Islet precursor cell (in vitro differentiated cells): Measurements from ENCODE around the gene ADAP1.

ENCODE experiments used
- DNase-seq: peaks from one replicate; pipeline ENCODE4 v3.0.0-alpha.2; 2018

The ADAP1 gene

GRCh38 chr7:937856-938484 lies 16.5 kb downstream of the ADAP1 start:
- DNase-seq: no peak

GRCh38 chr7:936386-937054 lies 18.0 kb downstream of the ADAP1 start:
- no peak for DNase-seq

GRCh38 chr7:935874-936385 lies 18.6 kb downstream of the ADAP1 start:
- no peak for DNase-seq

DNA sequence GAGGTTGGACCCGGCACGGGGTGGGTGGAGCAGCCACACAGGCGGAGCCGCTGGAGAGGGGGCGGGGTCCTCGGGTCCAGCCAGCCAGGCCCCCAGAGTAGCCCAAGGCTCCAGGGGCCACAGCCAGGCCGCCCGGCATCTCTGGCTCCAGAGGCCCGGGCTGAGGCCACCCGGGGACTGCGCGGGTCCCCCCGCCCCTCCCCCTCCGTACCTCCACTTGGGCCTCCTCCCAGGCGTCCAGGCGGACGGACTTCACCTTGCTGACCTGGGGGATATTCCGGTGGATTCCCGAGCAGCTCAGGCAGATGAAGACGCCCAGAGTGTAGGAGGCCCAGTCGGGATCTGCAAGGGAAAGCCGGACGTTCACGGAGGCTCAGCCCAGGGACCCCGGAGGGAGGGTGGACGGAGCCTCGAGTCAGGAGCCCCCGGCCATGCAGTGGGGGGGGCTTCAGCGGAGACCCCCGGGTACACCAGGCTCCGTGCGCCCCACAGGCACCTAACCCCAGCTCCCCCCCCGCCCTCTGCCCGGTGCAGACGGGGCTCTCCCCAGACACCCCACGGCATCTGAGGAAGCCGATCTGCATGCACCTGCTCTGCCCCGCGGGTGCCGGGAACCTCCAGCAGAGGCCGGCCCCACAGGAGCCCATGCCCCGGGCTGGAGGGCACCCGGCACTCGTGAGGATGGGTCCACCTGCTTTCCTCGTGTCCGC lies 19.2 kb downstream of the ADAP1 start:
- no peak for DNase-seq

- DNase-seq: no peak
Measured at GRCh38 chr7:934469-935163, 19.9 kb downstream of the ADAP1 start.

- no peak for DNase-seq
Measured at GRCh38 chr7:932651-932975, 21.9 kb downstream of the ADAP1 start.

DNA sequence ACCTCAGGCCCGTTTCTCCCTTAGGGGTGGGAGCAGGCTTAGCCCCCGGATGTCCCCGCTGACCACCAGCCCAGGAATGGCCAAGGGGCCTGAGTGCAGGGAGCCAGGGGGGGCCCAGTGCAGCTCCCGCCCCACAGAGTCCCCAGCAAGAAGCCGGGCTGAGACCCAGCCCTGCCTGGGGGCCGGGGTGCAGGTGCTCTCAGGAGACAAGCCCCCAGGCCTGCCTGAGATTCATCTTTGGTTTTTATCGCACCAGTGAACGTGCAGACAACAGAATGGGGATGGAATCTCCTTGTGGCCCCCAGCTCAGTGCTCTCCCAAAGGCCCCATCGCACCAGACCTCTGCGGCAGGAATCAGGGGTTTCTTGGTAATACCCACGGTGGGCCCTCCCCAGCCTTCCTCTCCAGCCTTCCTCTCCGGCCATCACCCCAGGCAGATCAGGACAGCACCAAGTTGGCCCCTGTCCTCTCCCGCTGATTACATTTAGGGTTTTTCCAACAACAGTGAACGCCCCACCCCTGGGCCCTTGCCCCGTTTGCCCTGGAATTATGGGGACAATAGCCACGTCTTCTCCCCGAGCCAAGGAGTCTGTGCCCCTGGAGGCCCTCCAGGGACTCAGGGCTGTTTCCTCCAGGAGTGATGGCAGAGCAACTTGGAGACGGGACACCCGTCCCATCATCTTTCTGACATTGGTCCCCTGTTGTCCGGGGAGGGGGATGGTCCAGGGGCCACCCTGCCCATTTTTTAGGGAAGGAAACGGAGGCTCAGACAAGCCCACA lies 22.4 kb downstream of the ADAP1 start:
- no peak for DNase-seq

DNA sequence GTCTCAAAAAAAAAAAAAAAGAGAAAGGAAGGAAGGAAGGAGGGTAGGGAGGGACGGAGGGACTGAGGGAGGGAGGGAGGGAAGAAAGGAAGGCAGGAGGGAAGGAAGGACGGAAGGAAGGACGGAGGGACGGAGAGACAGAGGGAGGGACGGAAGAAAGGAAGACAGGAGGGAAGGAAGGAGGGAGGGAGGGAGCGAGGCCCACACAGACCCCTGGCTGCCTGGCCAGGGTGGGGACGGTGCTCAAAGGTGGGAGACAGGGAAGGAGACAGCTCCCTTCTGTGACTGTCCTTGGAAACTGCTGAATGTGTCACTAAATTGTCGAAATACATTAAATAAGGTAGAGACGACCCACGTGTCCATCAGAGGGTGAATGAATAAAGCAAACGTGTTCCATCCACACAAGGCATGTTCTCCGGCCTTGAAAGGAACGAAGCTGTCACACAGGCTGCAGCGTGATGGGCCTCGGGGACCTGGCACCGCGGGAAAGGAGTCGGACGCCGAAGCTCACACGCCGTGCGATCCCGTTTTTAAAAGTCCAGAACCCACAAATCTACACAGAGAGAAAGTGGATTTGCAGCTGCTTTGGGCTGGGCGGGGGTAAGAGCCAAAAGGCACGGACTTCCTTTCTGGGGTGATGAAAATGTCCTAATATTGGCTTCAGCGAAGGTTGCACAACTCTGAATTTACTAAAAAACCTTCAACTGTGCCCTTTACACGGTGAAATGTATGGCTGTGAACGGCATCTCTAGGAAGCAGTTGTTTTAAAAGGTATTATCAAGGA lies 23.3 kb downstream of the ADAP1 start:
- no peak for DNase-seq

DNA sequence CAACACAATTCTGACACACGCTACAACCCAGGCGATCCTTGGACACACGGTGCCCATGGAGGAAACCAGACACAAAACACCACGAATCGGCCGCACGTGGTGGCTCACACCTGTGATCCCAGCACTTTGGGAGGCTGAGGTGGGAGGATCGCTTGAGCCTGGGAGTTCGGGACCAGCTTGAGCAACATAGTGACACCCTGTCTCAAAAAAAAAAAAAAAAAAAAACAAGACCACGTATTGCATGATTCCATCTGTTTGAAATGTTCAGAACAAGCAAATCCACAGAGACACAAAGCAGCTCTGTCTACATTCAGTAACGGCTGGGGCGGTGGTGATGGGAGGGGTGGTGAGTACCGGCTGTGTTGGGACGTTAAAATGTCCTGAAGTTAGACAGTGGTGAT lies 25.2 kb downstream of the ADAP1 start:
- no peak for DNase-seq

- DNase-seq: peak; percentile 85
Measured at GRCh38 chr7:927031-927671, 27.3 kb downstream of the ADAP1 start.

DNA sequence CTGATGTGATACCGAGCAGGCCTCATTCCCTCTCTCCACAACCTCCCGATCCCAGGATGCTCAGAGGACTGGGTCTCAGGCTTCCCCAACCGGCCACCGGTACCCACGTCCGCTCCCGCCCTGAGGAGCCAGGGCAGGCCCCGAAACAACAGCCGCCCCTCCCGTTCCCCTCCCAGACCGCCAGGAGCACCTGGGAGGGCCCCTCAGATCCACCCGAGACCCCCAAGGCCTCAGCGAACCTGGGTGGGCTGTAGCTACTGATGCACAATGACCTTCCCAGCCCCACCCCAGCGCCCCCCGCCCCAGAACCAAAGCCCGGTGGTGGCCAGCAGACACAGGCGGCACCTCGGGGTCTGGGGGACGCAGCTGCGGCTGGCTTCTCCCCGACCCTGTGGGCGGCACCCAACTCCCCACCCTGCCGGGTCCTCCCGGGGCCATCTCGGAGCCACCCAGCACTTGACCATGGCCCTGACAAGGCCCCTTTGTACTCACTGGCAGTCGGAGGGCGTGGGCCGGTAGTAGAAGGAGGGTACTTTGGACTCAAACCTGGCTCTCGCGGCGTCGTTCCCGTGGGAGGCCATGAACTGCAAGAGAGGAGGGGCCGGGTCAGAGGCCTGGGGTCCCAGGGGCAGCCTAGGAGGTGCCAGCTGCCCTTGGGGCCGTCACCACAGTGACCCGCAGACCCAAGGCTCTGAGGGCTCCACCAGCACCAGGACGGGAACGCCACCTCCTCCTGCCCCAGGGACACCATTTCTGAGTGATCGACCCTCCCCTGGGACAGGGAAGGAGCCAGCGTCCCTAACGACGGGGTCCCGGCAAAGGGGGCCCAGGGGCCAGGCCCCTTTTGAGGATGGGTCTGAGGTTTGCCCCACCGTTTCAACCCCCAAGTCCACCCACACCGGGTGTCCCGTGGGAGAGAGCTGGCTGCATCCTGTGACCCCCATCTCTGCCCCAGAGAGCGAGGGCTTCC lies 28.1 kb downstream of the ADAP1 start:
- peak; percentile 44 for DNase-seq

GRCh38 chr7:925601-926000 lies 28.9 kb downstream of the ADAP1 start:
- DNase-seq: no peak

GRCh38 chr7:924541-925231 lies 29.8 kb downstream of the ADAP1 start:
- DNase-seq: no peak

DNA sequence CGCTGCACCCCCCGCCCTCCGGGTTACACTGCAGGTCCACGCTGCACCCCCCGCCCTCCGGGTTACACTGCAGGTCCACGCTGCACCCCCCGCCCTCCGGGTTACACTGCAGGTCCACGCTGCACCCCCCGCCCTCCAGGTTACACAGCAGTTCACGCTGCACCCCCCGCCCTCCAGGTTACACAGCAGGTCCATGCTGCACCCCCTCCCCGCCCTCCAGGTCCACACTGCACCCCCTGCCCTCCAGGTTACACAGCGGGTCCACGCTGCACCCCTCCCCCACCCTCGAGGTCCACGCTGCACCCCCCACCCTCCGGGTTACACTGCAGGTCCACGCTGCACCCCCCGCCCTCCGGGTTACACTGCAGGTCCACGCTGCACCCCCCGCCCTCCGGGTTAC lies 30.4 kb downstream of the ADAP1 start:
- peak; percentile 26 for DNase-seq

DNA sequence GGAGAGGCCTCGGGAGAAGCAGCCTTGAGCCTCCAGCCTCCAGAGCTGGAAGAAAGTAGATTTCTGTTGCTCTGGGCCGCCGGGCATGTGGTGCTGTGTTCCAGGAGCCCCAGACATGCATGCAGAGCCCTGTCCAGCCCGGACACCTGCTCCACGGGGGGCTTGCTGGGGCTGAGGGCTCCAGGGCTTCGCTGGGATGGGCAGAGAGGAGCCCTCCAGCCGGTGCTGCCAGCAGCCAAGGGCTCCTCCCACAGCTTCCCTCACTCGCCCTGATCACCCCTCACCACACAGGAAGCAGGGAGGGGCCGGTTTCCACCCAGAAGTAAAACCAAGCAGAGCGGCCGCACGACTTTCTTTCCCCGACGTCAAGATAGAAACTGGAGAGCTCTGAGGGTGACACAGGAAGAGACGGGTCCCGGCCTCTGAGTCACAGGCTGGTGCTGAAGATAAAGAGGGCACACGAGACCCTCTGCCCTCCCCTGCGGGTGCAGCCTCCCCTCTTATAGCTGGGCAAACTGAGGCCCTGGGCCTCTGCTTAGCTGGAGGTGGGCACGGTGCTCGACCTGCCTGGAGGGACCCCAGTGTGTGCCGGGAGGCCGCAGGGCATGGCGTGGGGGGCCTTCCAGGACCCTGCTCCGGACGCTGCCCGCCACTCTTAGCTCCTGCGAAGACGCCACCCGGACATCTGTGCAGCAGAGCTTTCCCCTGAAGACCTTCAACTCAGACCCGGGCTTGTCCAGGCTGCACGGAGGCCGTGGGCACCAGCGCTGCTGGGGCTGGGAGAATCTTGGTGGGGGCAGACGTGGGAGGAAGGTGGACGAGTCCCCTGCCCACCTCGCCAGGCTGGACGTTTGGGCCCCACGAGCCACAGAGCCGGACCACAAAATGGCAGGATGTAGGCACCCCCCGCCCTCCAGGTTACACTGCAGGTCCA lies 31.1 kb downstream of the ADAP1 start:
- DNase-seq: peak; percentile 83

DNA sequence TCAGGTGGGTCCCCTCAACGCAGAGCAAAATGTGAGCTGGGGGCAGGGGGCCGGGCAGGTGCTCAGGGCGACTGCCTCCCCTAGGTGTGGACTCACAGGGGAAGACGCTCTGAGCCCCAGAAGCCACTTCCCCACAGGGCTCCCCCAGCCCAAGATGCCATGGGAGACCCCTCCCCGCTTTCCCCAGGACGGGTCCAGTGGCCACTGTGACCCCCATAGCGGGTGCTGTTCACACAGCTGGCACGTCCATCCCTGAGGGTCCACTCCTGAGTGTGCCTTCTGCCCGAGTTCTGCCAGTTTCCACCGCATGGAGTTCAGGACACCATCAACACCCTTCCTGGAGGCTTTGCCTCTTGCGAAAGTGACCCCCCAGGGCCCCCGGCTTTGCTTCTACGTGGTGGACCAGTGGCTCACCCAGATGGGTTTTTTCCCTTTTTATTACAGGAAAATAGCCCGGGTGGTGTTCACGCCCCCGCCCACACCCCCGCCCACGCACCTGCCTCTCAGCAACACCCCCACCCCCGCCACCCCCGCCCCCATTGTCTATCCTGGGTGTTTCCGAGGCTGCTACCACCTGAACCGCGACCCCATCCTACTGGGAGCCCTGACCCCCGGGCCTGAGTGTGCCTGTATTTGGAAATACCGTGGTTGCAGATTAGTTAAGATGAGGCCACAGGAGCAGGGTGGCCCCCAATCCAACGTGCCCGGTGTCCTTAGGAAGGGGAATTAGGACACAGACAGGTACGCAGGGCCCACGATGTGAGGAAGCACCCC lies 32.0 kb downstream of the ADAP1 start:
- peak; percentile 44 for DNase-seq

DNA sequence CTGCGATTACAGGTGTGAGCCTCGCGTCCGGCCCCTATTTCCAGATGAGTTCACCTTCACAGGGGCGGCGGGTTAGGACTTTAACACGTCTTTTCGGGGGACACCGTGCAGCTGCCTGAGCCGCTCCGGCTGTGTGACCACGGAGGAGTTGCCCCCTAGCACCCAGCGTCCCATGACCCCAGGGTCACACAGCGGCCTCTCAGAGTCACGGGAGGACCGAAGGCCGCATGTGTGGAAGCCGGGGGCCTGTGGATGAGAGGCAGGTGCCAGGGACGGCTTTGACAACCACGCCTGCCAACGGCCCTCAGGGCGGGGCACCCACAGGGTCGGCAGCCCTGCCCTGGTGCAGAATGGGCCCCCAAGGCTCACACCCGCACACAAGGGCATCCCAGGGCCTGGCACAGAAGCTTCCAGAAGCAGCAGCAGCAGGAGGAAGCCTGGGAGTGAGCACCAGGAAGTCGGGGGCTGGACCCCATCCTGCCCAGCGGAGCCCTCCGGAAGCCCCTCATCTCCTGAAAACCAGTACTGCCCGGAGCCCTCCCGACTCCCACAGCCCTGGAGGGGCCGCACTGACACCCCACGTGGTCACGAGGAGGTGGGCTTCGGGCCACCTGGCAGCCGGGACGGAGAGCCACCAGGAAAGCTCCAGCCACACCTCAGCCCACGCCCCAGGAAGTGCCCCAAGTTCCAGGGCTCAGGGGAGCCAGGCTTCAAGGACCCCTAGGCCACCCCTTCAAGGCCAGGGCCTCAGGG lies 32.7 kb downstream of the ADAP1 start:
- DNase-seq: peak; percentile 46
